ENCODE data around the gene PCDHB7.
"Not testable (repeated sequence)": the region's sequence is repeated elsewhere in the genome, so short reads cannot be mapped to it uniquely, and the experiment has no call there.

PCDHB7 gene

GRCh38 chr5:141180313-141180712 lies 7.9 kb downstream of the PCDHB7 start:
- DNase-seq (ENCODE audit: low spot score): no peak

- peak; percentile 72 for DNase-seq (ENCODE audit: low spot score)
These were observed 9.8 kb downstream of the PCDHB7 start, which contains the start of gene PCDHB16 for GRCh38 chr5:141182248-141182647. PCDHB16 (plus strand) TSS chr5:141182387; CDS start chr5:141182560, 173 bp downstream.

GRCh38 chr5:141184117-141184855 lies 11.8 kb downstream of the PCDHB7 start:
- not testable (repeated sequence) for DNase-seq (ENCODE audit: low spot score)

- DNase-seq (ENCODE audit: low spot score): peak; percentile 50
These were observed 14.6 kb downstream of the PCDHB7 start, which contains the start of gene PCDHB9 for GRCh38 chr5:141186897-141187512. PCDHB9 (plus strand) TSS chr5:141187161; CDS start chr5:141187319, 158 bp downstream.

GRCh38 chr5:141188682-141189081 lies 16.2 kb downstream of the PCDHB7 start:
- DNase-seq (ENCODE audit: low spot score): not testable (repeated sequence)

GRCh38 chr5:141189131-141189530 lies 16.7 kb downstream of the PCDHB7 start:
- not testable (repeated sequence) for DNase-seq (ENCODE audit: low spot score)

GRCh38 chr5:141192110-141192725 lies 19.8 kb downstream of the PCDHB7 start, which contains the start of gene PCDHB10:
PCDHB10 (plus strand) TSS chr5:141192353; CDS start chr5:141192553, 200 bp downstream.
- DNase-seq (ENCODE audit: low spot score): peak; percentile 64

GRCh38 chr5:141194332-141194731 lies 21.9 kb downstream of the PCDHB7 start:
- DNase-seq (ENCODE audit: low spot score): not testable (repeated sequence)

- no peak for DNase-seq (ENCODE audit: low spot score)
These were observed 23.9 kb downstream of the PCDHB7 start for GRCh38 chr5:141196363-141196762.

- DNase-seq (ENCODE audit: low spot score): peak; percentile 57
These were observed 27.2 kb downstream of the PCDHB7 start, which contains the start of gene PCDHB11 for GRCh38 chr5:141199359-141200235. PCDHB11 (plus strand) TSS chr5:141199627; CDS start chr5:141199775, 148 bp downstream.

- DNase-seq (ENCODE audit: low spot score): not testable (repeated sequence)
These were observed 28.7 kb downstream of the PCDHB7 start for GRCh38 chr5:141201126-141201525.

GRCh38 chr5:141201646-141202045 lies 29.2 kb downstream of the PCDHB7 start:
- DNase-seq (ENCODE audit: low spot score): not testable (repeated sequence)

- peak; percentile 43 for DNase-seq (ENCODE audit: low spot score)
These were observed 36.0 kb downstream of the PCDHB7 start, which contains the start of gene PCDHB12 for GRCh38 chr5:141208478-141208877. PCDHB12 (plus strand) TSS chr5:141208719; CDS start chr5:141208908, 189 bp downstream.

- DNase-seq (ENCODE audit: low spot score): not testable (repeated sequence)
These were observed 37.8 kb downstream of the PCDHB7 start for GRCh38 chr5:141210281-141210680.

GRCh38 chr5:141210849-141211248 lies 38.4 kb downstream of the PCDHB7 start:
- DNase-seq (ENCODE audit: low spot score): not testable (repeated sequence)

GRCh38 chr5:141213656-141214339 lies 41.4 kb downstream of the PCDHB7 start, which contains the start of gene PCDHB13:
PCDHB13 (plus strand) TSS chr5:141213919; CDS start chr5:141214124, 205 bp downstream.
- not testable (repeated sequence) for DNase-seq (ENCODE audit: low spot score)

GRCh38 chr5:141214583-141214982 lies 42.1 kb downstream of the PCDHB7 start:
- DNase-seq (ENCODE audit: low spot score): not testable (repeated sequence)

- not testable (repeated sequence) for DNase-seq (ENCODE audit: low spot score)
These were observed 43.1 kb downstream of the PCDHB7 start for GRCh38 chr5:141215504-141215903.

GRCh38 chr5:141216035-141216434 lies 43.6 kb downstream of the PCDHB7 start:
- not testable (repeated sequence) for DNase-seq (ENCODE audit: low spot score)

- peak; percentile 68 for DNase-seq (ENCODE audit: low spot score)
These were observed 50.8 kb downstream of the PCDHB7 start, which contains the start of gene PCDHB14 for GRCh38 chr5:141223112-141223783. PCDHB14 (plus strand) TSS chr5:141223343; CDS start chr5:141223506, 163 bp downstream.
